ENCODE measurements around the gene FBXO2. TPM values are rescaled to one million over a fixed set of nuclear protein-coding genes. Genes with fewer than 3 reads are reported as not detected.

Gene FBXO2
- total RNA-seq, 1 experiment from 2014 or later, result 81.1 TPM

DNA sequence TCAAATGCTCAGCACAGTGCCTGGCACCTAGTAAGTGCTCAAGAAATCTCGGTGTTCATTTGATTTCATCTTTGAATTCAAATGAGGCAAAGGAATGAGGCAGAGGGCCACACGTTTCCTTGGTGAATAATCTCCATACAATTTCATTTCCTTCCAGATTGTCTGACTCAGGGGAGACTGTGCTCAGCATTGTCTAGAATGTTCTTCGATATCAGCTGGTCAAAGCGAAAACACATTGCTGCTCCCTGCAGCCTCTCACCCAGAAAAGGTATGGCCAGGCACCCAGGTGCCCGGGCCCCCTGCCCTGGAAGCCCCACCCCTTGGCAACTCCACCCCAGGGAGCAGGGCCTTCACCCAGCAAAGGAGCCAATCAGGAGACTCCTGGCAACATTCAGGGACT, 55.8 kb downstream of the FBXO2 start:
- Histone ChIP-seq H3K4me2 (ENCODE audit: low read length) (no peak overlapping the region), H3K9me3 (ENCODE audit: control insufficient read depth in 1 of 2, insufficient read depth in 1 of 2, low read depth in 1 of 2, low read length in 2 of 2) (no peaks in the 10 kb centered on the region), H3K4me3 (replicated peaks in 1 of 2; ENCODE audit: low read depth in 1 of 2, low read length in 2 of 2) (no peak overlapping the region), H3K9me2 (ENCODE audit: insufficient read depth) (no peaks in the 10 kb centered on the region), H4K20me1 (ENCODE audit: insufficient read depth) (no peaks in the 10 kb centered on the region), H3K4me1 (ENCODE audit: control insufficient read depth in 1 of 2, insufficient read depth in 2 of 2, low read length in 2 of 2) (peaks cover 4 to 6% of the 10 kb centered on the region in 2 experiments; a peak in 1 of 4 replicates), H2AFZ (ENCODE audit: low read depth, low read length, poor library complexity, severe bottlenecking) (no peak overlapping the region), H3K36me3 (ENCODE audit: control insufficient read depth in 1 of 2, insufficient read depth in 2 of 2, low read length in 2 of 2) (no peaks in the 10 kb centered on the region), H3K79me2 (ENCODE audit: insufficient read depth, low read length) (no peaks in the 10 kb centered on the region), H3K27me3 (ENCODE audit: insufficient read depth, low read length) (no peaks in the 10 kb centered on the region; the same call in 1 of the 2 replicates), H3K27ac (ENCODE audit: low read depth, low read length) (no peak overlapping the region), H3K9ac (ENCODE audit: low read length) (no peak overlapping the region)
- RAD21 ChIA-PET (ENCODE audit: low non-redundant PET in 1 of 2, low total read pairs in 2 of 2, uncharacterized antibody in 2 of 2, unreplicated experiment in 2 of 2), result no interaction called here
- intact Hi-C loops (cut with micrococcal nuclease), result no loop called here
- no TSS peak for BruUV-seq (replicated peaks)
- ATAC-seq, result no peak
- POLR2A ChIA-PET, result no interaction called here
- CTCF ChIA-PET, result no interaction called here
- TF ChIP-seq, protein P1, sequence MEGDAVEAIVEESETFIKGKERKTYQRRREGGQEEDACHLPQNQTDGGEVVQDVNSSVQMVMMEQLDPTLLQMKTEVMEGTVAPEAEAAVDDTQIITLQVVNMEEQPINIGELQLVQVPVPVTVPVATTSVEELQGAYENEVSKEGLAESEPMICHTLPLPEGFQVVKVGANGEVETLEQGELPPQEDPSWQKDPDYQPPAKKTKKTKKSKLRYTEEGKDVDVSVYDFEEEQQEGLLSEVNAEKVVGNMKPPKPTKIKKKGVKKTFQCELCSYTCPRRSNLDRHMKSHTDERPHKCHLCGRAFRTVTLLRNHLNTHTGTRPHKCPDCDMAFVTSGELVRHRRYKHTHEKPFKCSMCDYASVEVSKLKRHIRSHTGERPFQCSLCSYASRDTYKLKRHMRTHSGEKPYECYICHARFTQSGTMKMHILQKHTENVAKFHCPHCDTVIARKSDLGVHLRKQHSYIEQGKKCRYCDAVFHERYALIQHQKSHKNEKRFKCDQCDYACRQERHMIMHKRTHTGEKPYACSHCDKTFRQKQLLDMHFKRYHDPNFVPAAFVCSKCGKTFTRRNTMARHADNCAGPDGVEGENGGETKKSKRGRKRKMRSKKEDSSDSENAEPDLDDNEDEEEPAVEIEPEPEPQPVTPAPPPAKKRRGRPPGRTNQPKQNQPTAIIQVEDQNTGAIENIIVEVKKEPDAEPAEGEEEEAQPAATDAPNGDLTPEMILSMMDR (IDR thresholded peaks at IDR 0.05 in 2 of 3, conservative IDR thresholded peaks at IDR 0.05 in 1 of 3; ENCODE audit: borderline replicate concordance in 1 of 3, insufficient read depth in 1 of 3, low read depth in 2 of 3, low read length in 2 of 3), result no peak
- TF ChIP-seq FOSL1 (IDR thresholded peaks at IDR 0.05; ENCODE audit: low read depth) (no peak), SRF (IDR thresholded peaks at IDR 0.05; ENCODE audit: low read depth) (no peak), RAD21 (IDR thresholded peaks at IDR 0.05; ENCODE audit: low read depth) (no peak), POLR2A (IDR thresholded peaks at IDR 0.05; ENCODE audit: borderline replicate concordance, extremely low read depth, insufficient read depth, insufficient read length) (no peak), CBX3 (IDR thresholded peaks at IDR 0.05; ENCODE audit: low read depth) (no peak), POLR2AphosphoS5 (IDR thresholded peaks at IDR 0.05; ENCODE audit: low read depth, low read length) (no peak), ZFX (IDR thresholded peaks at IDR 0.05) (no peak)
- DNase-seq (ENCODE audit: low read depth, low spot score), result no peak

Other genes with a start within 250 kb of the FBXO2 start
- gene DISP3, start 175.3 kb downstream of the FBXO2 start, total RNA-seq (2021; ENCODE audit: unreplicated experiment), result 2.3 TPM
- 60.9 TPM for gene FBXO44, start 448 bp upstream of the FBXO2 start, total RNA-seq (2021; ENCODE audit: unreplicated experiment)
- 22.8 TPM for gene FBXO6, start 9.8 kb upstream of the FBXO2 start, total RNA-seq (2021; ENCODE audit: unreplicated experiment)
- 93.8 TPM for gene MAD2L2, start 26.7 kb upstream of the FBXO2 start, total RNA-seq (2021; ENCODE audit: unreplicated experiment)
- gene DRAXIN, start 37.3 kb upstream of the FBXO2 start, total RNA-seq (2021; ENCODE audit: unreplicated experiment), result 0.47 TPM
- 49.0 TPM for gene AGTRAP, start 81.7 kb upstream of the FBXO2 start, total RNA-seq (2021; ENCODE audit: unreplicated experiment)
- 0.12 TPM for gene C1orf167, start 107.8 kb upstream of the FBXO2 start, total RNA-seq (2021; ENCODE audit: unreplicated experiment)
- gene MTHFR, start 151.5 kb upstream of the FBXO2 start, total RNA-seq (2021; ENCODE audit: unreplicated experiment), result 20.9 TPM
- 13.7 TPM for gene CLCN6, start 151.8 kb upstream of the FBXO2 start, total RNA-seq (2021; ENCODE audit: unreplicated experiment)
- not detected for gene NPPA, start 193.4 kb upstream of the FBXO2 start, total RNA-seq (2021; ENCODE audit: unreplicated experiment)
- gene NPPB, start 204.5 kb upstream of the FBXO2 start, total RNA-seq (2021; ENCODE audit: unreplicated experiment), result not detected